K562 (cell line): ENCODE results near the gene MEA1. TPM values are rescaled to one million over a fixed set of nuclear protein-coding genes. Genes with fewer than 3 reads are reported as not detected.

Experiments used
- CBFA2T3 ChIP-seq: fragments of 450-650 bp; IDR thresholded peaks from 2 replicates; pipeline ENCODE4 v1.6.1; 2017
- CBX3 ChIP-seq, 2 experiments: IDR thresholded peaks; 1 replicate in 1 of 2; 2 replicates in 1 of 2; pipeline ENCODE4 v1.6.1; 2012; ENCODE audit warnings: inconsistent platforms in 2 of 2, low read length in 2 of 2, borderline replicate concordance in 1 of 2, control low read depth in 1 of 2
- EWSR1 ChIP-seq: fragments of 450-650 bp; IDR thresholded peaks from 2 replicates; pipeline ENCODE4 v1.6.1; 2018; ENCODE audit warnings: borderline replicate concordance, mild to moderate bottlenecking, low read depth, moderate library complexity; ENCODE audit not compliant: partially characterized antibody
- GTF2E2 ChIP-seq: fragments of 200-800 bp; sonication (Bioruptor generic); IDR thresholded peaks from 2 replicates; pipeline ENCODE4 v1.6.1; 2016; ENCODE audit warnings: missing genetic modification characterization, missing compliant biosample characterization
- HIVEP1 ChIP-seq: fragments of 250-450 bp; sonication (Bioruptor Pico); IDR thresholded peaks from 2 replicates; pipeline ENCODE4 v1.4.0; 2020; ENCODE audit warnings: mild to moderate bottlenecking
- PCBP2 ChIP-seq: fragments of 200-400 bp; formaldehyde crosslinking; IDR thresholded peaks from 2 replicates; pipeline ENCODE4 v1.6.1; 2018; ENCODE audit warnings: low read length, low read depth, mild to moderate bottlenecking, moderate library complexity; ENCODE audit not compliant: poor library complexity, severe bottlenecking
- POLR2AphosphoS2 ChIP-seq: IDR thresholded peaks from 2 replicates; pipeline ENCODE4 v1.6.1; 2012; ENCODE audit warnings: low read length, improper control_type of control experiment
- PYGO2 ChIP-seq: fragments of 450-650 bp; IDR thresholded peaks from 2 replicates; pipeline ENCODE4 v1.6.1; 2016; ENCODE audit warnings: mild to moderate bottlenecking, missing genetic modification characterization, moderate library complexity, missing compliant biosample characterization
- RFX7 ChIP-seq: fragments of 250-450 bp; sonication (Bioruptor Pico); IDR thresholded peaks from 2 replicates; pipeline ENCODE4 v1.5.1; 2021; ENCODE audit warnings: mild to moderate bottlenecking
- ZNF444 ChIP-seq: fragments of 250-450 bp; sonication (Bioruptor Pico); IDR thresholded peaks from 2 replicates; pipeline ENCODE4 v1.4.0; 2020; ENCODE audit warnings: mild to moderate bottlenecking, moderate library complexity
- polyA plus RNA-seq, 8 experiments: library from polyadenylated mRNA; depleted of rRNA in 4 of 8; stranded (reverse) in 5 of 8; unstranded in 3 of 8; fragments of >200 nt; fragmentation: Nextera tagmentation in 2 of 8; fragmentation: Illumina TruSeq in 1 of 8; extraction: Ambion mirVana in 2 of 8; extraction: Trizol in 1 of 8; gene quantifications; 2 replicates each; pipeline versions ENCODE4 v1.2.1 to v1.2.3, GENCODE V29; 2011 to 2014; ENCODE audit warnings: inconsistent platforms in 1 of 8, missing spikeins in 1 of 8
- total RNA-seq, 7 experiments: library from RNA; depleted of rRNA in 6 of 7; stranded (reverse); fragments of >200 nt in 6 of 7; fragmentation: Illumina TruSeq in 2 of 7; extraction: Trizol in 2 of 7; gene quantifications; 2 replicates each; pipeline versions ENCODE4 v1.2.1 to v1.2.3, GENCODE V29; 2011 to 2021; ENCODE audit warnings: low replicate concordance in 1 of 7
- TF ChIP-seq, protein P1 (sequence below): conservative IDR thresholded peaks from 2 replicates; pipeline ENCODE4 v1.6.1; 2011; ENCODE audit warnings: low read depth, mild to moderate bottlenecking, low read length; ENCODE audit not compliant: control insufficient read depth
- TF ChIP-seq, protein P2 (sequence below), 2 experiments: fragments of 450-650 bp; formaldehyde crosslinking in 1 of 2; IDR thresholded peaks; 2 replicates each; pipeline versions ENCODE4 v1.4.0 to v1.6.1; 2014 to 2020; ENCODE audit warnings: mild to moderate bottlenecking in 2 of 2, borderline replicate concordance in 1 of 2, low read depth in 1 of 2
- TF ChIP-seq, protein P3 (sequence below): sonication (generic); formaldehyde crosslinking; IDR thresholded peaks from 2 replicates; pipeline ENCODE4 v1.8.1; 2023; ENCODE audit warnings: mild to moderate bottlenecking, missing genetic modification reagents
- TF ChIP-seq, protein P4 (sequence below): sonication (generic); formaldehyde crosslinking; IDR thresholded peaks from 2 replicates; pipeline ENCODE4 v1.8.1; 2023; ENCODE audit warnings: mild to moderate bottlenecking, missing genetic modification reagents

The MEA1 gene
- total and polyA plus RNA-seq, 9 of the 15 experiments (the other 6 are each of a cell fraction or from before 2014, with no cell fraction given), result 86.8 to 210 (median 152) TPM

DNA sequence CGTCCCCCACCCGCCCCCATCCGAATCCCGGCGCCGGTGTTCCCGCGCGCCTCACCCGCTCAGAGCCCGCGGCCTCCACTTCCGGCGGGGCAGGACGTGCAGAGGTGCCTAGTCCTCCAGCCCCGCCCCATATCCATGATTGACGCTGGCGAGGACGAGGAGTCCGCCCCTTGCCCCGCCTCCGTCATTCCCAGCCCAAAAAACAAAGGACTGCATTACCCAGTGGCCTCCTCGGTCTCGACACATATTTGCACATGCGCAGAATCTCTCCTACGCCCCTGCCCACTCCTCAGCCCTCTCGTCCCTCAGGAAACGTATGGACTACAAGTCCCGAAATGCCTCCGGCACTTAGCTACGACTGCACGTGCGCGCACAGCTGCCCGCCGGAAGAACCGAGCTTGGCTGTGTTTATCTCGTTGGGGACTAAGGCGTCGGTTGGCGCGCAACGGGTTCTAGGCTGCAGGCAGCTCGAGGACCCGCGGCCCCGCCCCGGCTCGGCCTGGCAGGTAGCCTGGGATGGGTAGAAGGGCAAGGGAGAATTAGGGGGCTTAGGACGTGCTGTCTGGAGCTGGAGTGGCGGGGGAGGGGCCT, at the start of gene MEA1, which contains the start of gene KLHDC3 (continued):
- TF ChIP-seq, protein P1, sequence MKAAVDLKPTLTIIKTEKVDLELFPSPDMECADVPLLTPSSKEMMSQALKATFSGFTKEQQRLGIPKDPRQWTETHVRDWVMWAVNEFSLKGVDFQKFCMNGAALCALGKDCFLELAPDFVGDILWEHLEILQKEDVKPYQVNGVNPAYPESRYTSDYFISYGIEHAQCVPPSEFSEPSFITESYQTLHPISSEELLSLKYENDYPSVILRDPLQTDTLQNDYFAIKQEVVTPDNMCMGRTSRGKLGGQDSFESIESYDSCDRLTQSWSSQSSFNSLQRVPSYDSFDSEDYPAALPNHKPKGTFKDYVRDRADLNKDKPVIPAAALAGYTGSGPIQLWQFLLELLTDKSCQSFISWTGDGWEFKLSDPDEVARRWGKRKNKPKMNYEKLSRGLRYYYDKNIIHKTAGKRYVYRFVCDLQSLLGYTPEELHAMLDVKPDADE, result peak; percentile 95
- TF ChIP-seq, protein P2, sequence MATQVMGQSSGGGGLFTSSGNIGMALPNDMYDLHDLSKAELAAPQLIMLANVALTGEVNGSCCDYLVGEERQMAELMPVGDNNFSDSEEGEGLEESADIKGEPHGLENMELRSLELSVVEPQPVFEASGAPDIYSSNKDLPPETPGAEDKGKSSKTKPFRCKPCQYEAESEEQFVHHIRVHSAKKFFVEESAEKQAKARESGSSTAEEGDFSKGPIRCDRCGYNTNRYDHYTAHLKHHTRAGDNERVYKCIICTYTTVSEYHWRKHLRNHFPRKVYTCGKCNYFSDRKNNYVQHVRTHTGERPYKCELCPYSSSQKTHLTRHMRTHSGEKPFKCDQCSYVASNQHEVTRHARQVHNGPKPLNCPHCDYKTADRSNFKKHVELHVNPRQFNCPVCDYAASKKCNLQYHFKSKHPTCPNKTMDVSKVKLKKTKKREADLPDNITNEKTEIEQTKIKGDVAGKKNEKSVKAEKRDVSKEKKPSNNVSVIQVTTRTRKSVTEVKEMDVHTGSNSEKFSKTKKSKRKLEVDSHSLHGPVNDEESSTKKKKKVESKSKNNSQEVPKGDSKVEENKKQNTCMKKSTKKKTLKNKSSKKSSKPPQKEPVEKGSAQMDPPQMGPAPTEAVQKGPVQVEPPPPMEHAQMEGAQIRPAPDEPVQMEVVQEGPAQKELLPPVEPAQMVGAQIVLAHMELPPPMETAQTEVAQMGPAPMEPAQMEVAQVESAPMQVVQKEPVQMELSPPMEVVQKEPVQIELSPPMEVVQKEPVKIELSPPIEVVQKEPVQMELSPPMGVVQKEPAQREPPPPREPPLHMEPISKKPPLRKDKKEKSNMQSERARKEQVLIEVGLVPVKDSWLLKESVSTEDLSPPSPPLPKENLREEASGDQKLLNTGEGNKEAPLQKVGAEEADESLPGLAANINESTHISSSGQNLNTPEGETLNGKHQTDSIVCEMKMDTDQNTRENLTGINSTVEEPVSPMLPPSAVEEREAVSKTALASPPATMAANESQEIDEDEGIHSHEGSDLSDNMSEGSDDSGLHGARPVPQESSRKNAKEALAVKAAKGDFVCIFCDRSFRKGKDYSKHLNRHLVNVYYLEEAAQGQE (IDR thresholded peaks at IDR 0.05; ENCODE audit: borderline replicate concordance), result no peak
- TF ChIP-seq, protein P2 (CRISPR knock-in tag; IDR thresholded peaks at IDR 0.05; ENCODE audit: low read depth), result no peak
- no peak for TF ChIP-seq HIVEP1 (CRISPR knock-in tag)
- no peak for TF ChIP-seq ZNF444 (CRISPR knock-in tag)
- TF ChIP-seq CBFA2T3, result no peak; the same call in 1 of the 2 replicates
- TF ChIP-seq PYGO2 (tag), result no peak
- no peak; the same call in 1 of the 2 replicates for TF ChIP-seq POLR2AphosphoS2
- TF ChIP-seq RFX7 (CRISPR knock-in tag), result no peak
- TF ChIP-seq GTF2E2 (tag), result no peak
- no peak for TF ChIP-seq PCBP2
- TF ChIP-seq, protein P3, sequence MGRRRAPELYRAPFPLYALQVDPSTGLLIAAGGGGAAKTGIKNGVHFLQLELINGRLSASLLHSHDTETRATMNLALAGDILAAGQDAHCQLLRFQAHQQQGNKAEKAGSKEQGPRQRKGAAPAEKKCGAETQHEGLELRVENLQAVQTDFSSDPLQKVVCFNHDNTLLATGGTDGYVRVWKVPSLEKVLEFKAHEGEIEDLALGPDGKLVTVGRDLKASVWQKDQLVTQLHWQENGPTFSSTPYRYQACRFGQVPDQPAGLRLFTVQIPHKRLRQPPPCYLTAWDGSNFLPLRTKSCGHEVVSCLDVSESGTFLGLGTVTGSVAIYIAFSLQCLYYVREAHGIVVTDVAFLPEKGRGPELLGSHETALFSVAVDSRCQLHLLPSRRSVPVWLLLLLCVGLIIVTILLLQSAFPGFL (CRISPR knock-in tag), result no peak
- no peak for TF ChIP-seq EWSR1
- TF ChIP-seq, protein P4, sequence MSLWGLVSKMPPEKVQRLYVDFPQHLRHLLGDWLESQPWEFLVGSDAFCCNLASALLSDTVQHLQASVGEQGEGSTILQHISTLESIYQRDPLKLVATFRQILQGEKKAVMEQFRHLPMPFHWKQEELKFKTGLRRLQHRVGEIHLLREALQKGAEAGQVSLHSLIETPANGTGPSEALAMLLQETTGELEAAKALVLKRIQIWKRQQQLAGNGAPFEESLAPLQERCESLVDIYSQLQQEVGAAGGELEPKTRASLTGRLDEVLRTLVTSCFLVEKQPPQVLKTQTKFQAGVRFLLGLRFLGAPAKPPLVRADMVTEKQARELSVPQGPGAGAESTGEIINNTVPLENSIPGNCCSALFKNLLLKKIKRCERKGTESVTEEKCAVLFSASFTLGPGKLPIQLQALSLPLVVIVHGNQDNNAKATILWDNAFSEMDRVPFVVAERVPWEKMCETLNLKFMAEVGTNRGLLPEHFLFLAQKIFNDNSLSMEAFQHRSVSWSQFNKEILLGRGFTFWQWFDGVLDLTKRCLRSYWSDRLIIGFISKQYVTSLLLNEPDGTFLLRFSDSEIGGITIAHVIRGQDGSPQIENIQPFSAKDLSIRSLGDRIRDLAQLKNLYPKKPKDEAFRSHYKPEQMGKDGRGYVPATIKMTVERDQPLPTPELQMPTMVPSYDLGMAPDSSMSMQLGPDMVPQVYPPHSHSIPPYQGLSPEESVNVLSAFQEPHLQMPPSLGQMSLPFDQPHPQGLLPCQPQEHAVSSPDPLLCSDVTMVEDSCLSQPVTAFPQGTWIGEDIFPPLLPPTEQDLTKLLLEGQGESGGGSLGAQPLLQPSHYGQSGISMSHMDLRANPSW (CRISPR knock-in tag), result no peak
- peak in 1 of 2 experiments; percentile 56; a peak in 1 of 3 replicates for TF ChIP-seq CBX3 (IDR thresholded peaks at IDR 0.05; ENCODE audit: borderline replicate concordance in 1 of 2, low read length in 2 of 2)
